Measurements from ENCODE around the gene AMPH. TPM values are rescaled to one million over a fixed set of nuclear protein-coding genes. Genes with fewer than 3 reads are reported as not detected.

AMPH gene
- total and polyA plus RNA-seq, 2 of the 4 experiments (the other 2 are of a cell fraction): 3.9 to 4.8 TPM

DNA sequence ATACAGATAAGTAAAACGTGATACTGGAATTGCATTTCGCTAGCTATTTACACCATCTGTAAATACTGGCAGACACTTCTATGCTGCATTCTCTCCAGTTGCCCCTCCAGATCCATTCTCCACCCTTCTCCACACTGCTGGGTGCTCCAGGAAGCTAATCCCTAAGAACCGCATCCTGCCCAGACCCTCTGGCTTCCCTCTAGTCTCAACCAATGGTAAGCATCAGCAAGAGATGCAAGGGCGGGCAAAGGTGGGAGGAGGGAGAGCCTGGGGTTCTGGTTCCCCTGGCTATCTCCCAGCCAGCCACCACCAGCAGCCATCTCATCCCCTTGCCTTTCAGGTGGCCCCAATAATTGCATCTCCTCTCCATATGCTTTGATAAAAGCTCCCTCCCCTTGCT, 84.4 kb downstream of the AMPH start:
- WGBS, 2 experiments (ENCODE audit: extremely low coverage in 2 of 2, insufficient read length in 1 of 2): no CpG with 5 or more reads among the region's 4 CpGs
- CTCF ChIA-PET: interaction anchor here (0.6 kb wide), 1 partner anchor 1451 kb away, joined by 3 read pairs; no protein-coding TSS in a partner anchor
- dilution Hi-C loops (cut with HindIII; ENCODE audit: low sequenced_read_pairs, unreplicated experiment): no loop called here

More for the DNA sequence above, 84.4 kb downstream of the AMPH start:
- Histone ChIP-seq H3K4ac (ENCODE audit: low read depth, low read length) (no peak overlapping the region), H3K14ac (replicated peaks; ENCODE audit: low read depth, low read length) (no peak overlapping the region), H3K4me3 (ENCODE audit: insufficient read depth, low read depth, low read length) (no peak overlapping the region), H3K9me1 (ENCODE audit: insufficient read depth, low read length) (no peaks in the 10 kb centered on the region), H3K4me2 (ENCODE audit: low read depth, low read length) (no peak overlapping the region), H4K91ac (ENCODE audit: insufficient read depth, low read depth, low read length) (no peak overlapping the region), H2AFZ (replicated peaks; ENCODE audit: low read length, poor library complexity) (no peak overlapping the region), H4K8ac (ENCODE audit: low read depth in 2 of 2, low read length in 2 of 2) (no peak overlapping the region), H4K20me1 (ENCODE audit: insufficient read depth, low read length) (no peaks in the 10 kb centered on the region), H3K23ac (ENCODE audit: low read depth, low read length) (no peak overlapping the region), H3K9me3 (ENCODE audit: control insufficient read depth, insufficient read depth, low read length) (no peaks in the 10 kb centered on the region), H3K18ac (ENCODE audit: low read depth, low read length) (no peak overlapping the region), H2AK9ac (replicated peaks; ENCODE audit: low read depth, low read length, poor library complexity) (no peak overlapping the region), H2BK5ac (ENCODE audit: low read depth, low read length, poor library complexity, severe bottlenecking) (no peak overlapping the region), H3K36me3 (ENCODE audit: control insufficient read depth, insufficient read depth, low read length) (no peaks in the 10 kb centered on the region), H3K27me3 (ENCODE audit: control insufficient read depth, insufficient read depth, low read length) (no peaks in the 10 kb centered on the region), H2BK120ac (ENCODE audit: low read depth, low read length) (no peak overlapping the region), H2AK5ac (ENCODE audit: low read depth, low read length) (no peak overlapping the region), H3K27ac (ENCODE audit: insufficient read depth, low read length) (no peak overlapping the region), H3K4me1 (ENCODE audit: control insufficient read depth, insufficient read depth, low read length) (no peaks in the 10 kb centered on the region; the same call in 1 of the 2 replicates), H3K56ac (ENCODE audit: extremely low read depth, insufficient read depth, low read length) (no peak overlapping the region), H3K79me1 (ENCODE audit: low read depth in 1 of 2, low read length in 2 of 2) (no peaks in the 10 kb centered on the region), H2BK15ac (ENCODE audit: low read depth, low read length) (no peak overlapping the region), H3K9ac (ENCODE audit: low read depth, low read length) (no peak overlapping the region), H4K5ac (ENCODE audit: low read depth, low read length) (no peak overlapping the region), H2BK20ac (ENCODE audit: low read depth, low read length) (no peak overlapping the region)
- in situ Hi-C loops (cut with MboI; ENCODE audit: low sequenced_read_pairs): no loop called here
- DNase-seq (no peak), ATAC-seq (ENCODE audit: low read depth) (no peak)
- intact Hi-C loops (cut with micrococcal nuclease): no loop called here
- no TSS peak for BruUV-seq (replicated peaks)
- POLR2A ChIA-PET (ENCODE audit: unreplicated experiment): no interaction called here
- TF ChIP-seq RCOR1 (IDR thresholded peaks at IDR 0.05; ENCODE audit: insufficient replicate concordance, low read length): no peak
- no peak for TF ChIP-seq ELK1 (IDR thresholded peaks at IDR 0.05; ENCODE audit: borderline replicate concordance, low read depth, low read length)
- no peak for TF ChIP-seq CHD1 (IDR thresholded peaks at IDR 0.05; ENCODE audit: low read depth, low read length)
- no peak for TF ChIP-seq FOS (IDR thresholded peaks at IDR 0.05; ENCODE audit: low read depth, low read length)
- TF ChIP-seq CTCF (conservative IDR thresholded peaks at IDR 0.05; ENCODE audit: low read depth, low read length): no peak
- no peak for TF ChIP-seq CEBPB (IDR thresholded peaks at IDR 0.05; ENCODE audit: low read depth, low read length)
- no peak for TF ChIP-seq POLR2A (IDR thresholded peaks at IDR 0.05; ENCODE audit: low read depth, low read length)
- TF ChIP-seq SMC3 (IDR thresholded peaks at IDR 0.05; ENCODE audit: low read depth, low read length): no peak
- TF ChIP-seq RAD21 (IDR thresholded peaks at IDR 0.05; ENCODE audit: low read length): no peak
- TF ChIP-seq, protein P1, sequence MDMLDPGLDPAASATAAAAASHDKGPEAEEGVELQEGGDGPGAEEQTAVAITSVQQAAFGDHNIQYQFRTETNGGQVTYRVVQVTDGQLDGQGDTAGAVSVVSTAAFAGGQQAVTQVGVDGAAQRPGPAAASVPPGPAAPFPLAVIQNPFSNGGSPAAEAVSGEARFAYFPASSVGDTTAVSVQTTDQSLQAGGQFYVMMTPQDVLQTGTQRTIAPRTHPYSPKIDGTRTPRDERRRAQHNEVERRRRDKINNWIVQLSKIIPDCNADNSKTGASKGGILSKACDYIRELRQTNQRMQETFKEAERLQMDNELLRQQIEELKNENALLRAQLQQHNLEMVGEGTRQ (IDR thresholded peaks at IDR 0.05; ENCODE audit: low read depth, low read length): no peak
- TF ChIP-seq NFE2L2 (IDR thresholded peaks at IDR 0.05; ENCODE audit: low read depth, low read length): no peak
- no peak for TF ChIP-seq RFX5 (IDR thresholded peaks at IDR 0.05; ENCODE audit: low read depth, low read length)
- no peak for TF ChIP-seq MAZ (IDR thresholded peaks at IDR 0.05; ENCODE audit: borderline replicate concordance, low read depth, low read length)
- TF ChIP-seq MAFK (IDR thresholded peaks at IDR 0.05; ENCODE audit: low read depth, low read length): no peak
- no peak for TF ChIP-seq MXI1 (IDR thresholded peaks at IDR 0.05; ENCODE audit: borderline replicate concordance, low read depth, low read length)
- TF ChIP-seq BHLHE40 (IDR thresholded peaks at IDR 0.05; ENCODE audit: low read depth, low read length): no peak
